DOHH2 (cell line): ENCODE data around the gene IQSEC3.

Experiments
- H3F3A ChIP-seq: fragments of 200-600 bp; sonication (generic), shearing (Covaris generic); 2 replicates; pipeline ENCODE4 v1.6.0; 2016; ENCODE audit warnings: antibody characterized with exemption, mild to moderate bottlenecking; ENCODE audit not compliant: control insufficient read depth, insufficient read depth
- H3K27ac ChIP-seq: fragments of 200-600 bp; sonication (generic); 2 replicates; pipeline ENCODE4 v1.5.1; 2014; ENCODE audit warnings: low read depth, mild to moderate bottlenecking, low read length, moderate library complexity
- H3K27me3 ChIP-seq: fragments of 200-600 bp; sonication (generic); 2 replicates; pipeline ENCODE4 v1.6.1; 2014; ENCODE audit warnings: mild to moderate bottlenecking, low read length, mixed read lengths; ENCODE audit not compliant: control insufficient read depth
- H3K36me3 ChIP-seq: fragments of 200-600 bp; sonication (generic); 2 replicates; pipeline ENCODE4 v1.6.1; 2014; ENCODE audit warnings: mild to moderate bottlenecking, low read length, moderate library complexity, mixed read lengths; ENCODE audit not compliant: control insufficient read depth
- H3K4me1 ChIP-seq: fragments of 200-600 bp; sonication (generic); 2 replicates; pipeline ENCODE4 v1.6.1; 2014; ENCODE audit warnings: mild to moderate bottlenecking, low read length, mixed read lengths; ENCODE audit not compliant: control insufficient read depth
- H3K4me2 ChIP-seq: fragments of 200-600 bp; sonication (generic); 2 replicates; pipeline ENCODE4 v1.6.0; 2014; ENCODE audit warnings: mild to moderate bottlenecking, low read length, moderate library complexity
- H3K4me3 ChIP-seq: fragments of 200-600 bp; sonication (generic); 2 replicates; pipeline ENCODE4 v1.5.1; 2014; ENCODE audit warnings: mild to moderate bottlenecking, low read length, mixed read lengths
- H3K79me2 ChIP-seq: fragments of 200-600 bp; sonication (generic); 2 replicates; pipeline ENCODE4 v1.6.1; 2014; ENCODE audit warnings: mild to moderate bottlenecking, low read length, mixed read lengths; ENCODE audit not compliant: control insufficient read depth
- H3K9me2 ChIP-seq: fragments of 200-600 bp; sonication (generic); replicated peaks from 2 replicates; pipeline ENCODE4 v1.6.1; 2014; ENCODE audit warnings: mild to moderate bottlenecking, low read length, mixed read lengths; ENCODE audit not compliant: control insufficient read depth
- H3K9me3 ChIP-seq: fragments of 200-600 bp; sonication (generic); 2 replicates; pipeline ENCODE4 v1.6.1; 2014; ENCODE audit warnings: antibody characterized with exemption, low read length, mixed read lengths; ENCODE audit not compliant: control insufficient read depth, insufficient read depth
- H4K20me1 ChIP-seq: fragments of 200-600 bp; sonication (generic); 2 replicates; pipeline ENCODE4 v1.6.0; 2014; ENCODE audit warnings: low read depth, mild to moderate bottlenecking, antibody characterized with exemption, low read length, moderate library complexity; ENCODE audit not compliant: control insufficient read depth, insufficient read depth
- EZH2phosphoT487 ChIP-seq: fragments of 200-600 bp; sonication (generic); IDR thresholded peaks from 2 replicates; pipeline ENCODE4 v1.6.1; 2017; ENCODE audit warnings: borderline replicate concordance, mild to moderate bottlenecking, antibody characterized with exemption, low read length, moderate library complexity, mixed read lengths
- TF ChIP-seq, protein P1 (sequence below): fragments of 200-600 bp; sonication (generic); IDR thresholded peaks from one replicate; pipeline ENCODE4 v1.5.1; 2014; ENCODE audit warnings: antibody characterized with exemption, mild to moderate bottlenecking, low read depth, low read length; ENCODE audit not compliant: poor library complexity, severe bottlenecking

Gene IQSEC3

DNA sequence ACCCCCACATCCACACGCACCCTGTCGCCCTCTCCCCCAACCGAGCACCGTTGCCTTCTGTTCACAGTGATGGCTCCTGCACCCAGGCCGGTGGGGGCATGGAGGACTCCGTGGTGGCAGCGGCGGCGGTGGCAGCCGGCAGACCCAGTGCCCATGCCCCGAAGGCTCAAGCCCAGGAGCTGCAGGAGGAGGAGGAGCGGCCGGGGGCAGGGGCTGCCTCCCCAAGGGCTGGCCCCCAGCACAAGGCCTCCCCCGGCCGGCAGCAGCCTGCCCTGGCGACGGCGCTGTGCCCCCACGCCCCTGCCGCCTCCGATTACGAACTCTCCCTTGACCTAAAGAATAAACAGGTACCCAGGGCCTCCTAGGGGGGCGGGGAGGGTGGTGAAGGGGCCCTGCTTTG, 59.0 kb downstream of the IQSEC3 start:
- Histone ChIP-seq H3K4me3 (no peak overlapping the region), H4K20me1 (no peaks in the 10 kb centered on the region), H3K9me3 (no peaks in the 10 kb centered on the region), H3K27me3 (peaks cover 4% of the 10 kb centered on the region; the same call in 1 of the 2 replicates), H3K4me1 (peaks cover 13% of the 10 kb centered on the region), H3K4me2 (no peak overlapping the region), H3K9me2 (no peaks in the 10 kb centered on the region), H3K36me3 (no peaks in the 10 kb centered on the region), H3K27ac (no peak overlapping the region), H3K79me2 (no peaks in the 10 kb centered on the region), H3F3A (no peaks in the 10 kb centered on the region)
- TF ChIP-seq, protein P1, sequence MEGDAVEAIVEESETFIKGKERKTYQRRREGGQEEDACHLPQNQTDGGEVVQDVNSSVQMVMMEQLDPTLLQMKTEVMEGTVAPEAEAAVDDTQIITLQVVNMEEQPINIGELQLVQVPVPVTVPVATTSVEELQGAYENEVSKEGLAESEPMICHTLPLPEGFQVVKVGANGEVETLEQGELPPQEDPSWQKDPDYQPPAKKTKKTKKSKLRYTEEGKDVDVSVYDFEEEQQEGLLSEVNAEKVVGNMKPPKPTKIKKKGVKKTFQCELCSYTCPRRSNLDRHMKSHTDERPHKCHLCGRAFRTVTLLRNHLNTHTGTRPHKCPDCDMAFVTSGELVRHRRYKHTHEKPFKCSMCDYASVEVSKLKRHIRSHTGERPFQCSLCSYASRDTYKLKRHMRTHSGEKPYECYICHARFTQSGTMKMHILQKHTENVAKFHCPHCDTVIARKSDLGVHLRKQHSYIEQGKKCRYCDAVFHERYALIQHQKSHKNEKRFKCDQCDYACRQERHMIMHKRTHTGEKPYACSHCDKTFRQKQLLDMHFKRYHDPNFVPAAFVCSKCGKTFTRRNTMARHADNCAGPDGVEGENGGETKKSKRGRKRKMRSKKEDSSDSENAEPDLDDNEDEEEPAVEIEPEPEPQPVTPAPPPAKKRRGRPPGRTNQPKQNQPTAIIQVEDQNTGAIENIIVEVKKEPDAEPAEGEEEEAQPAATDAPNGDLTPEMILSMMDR, result no peak
- TF ChIP-seq EZH2phosphoT487, result no peak

DNA sequence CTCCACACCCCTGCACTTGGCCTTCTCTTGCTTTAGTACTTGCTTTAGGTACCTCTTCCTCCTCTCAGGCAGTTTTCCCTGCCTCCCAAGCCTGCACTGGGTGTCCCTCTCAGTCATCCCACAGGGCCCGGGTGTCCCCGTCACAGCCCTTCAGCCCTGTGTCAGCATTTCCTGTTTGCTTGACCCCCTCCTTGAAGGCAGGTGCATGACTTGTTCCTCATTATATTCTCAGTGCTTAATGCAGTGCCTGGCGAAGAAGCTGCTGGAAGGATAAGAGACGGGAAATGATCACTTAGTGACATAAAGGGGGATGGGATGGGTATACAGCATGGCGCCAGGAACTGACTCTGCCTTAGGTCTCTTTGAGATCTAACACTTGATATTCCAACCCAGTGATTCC, 61.5 kb downstream of the IQSEC3 start:
- Histone ChIP-seq H3K9me2 (no peaks in the 10 kb centered on the region), H3K4me1 (peaks cover 13% of the 10 kb centered on the region), H3K36me3 (no peaks in the 10 kb centered on the region), H3K4me3 (no peak overlapping the region), H3K27me3 (no peaks in the 10 kb centered on the region), H3K4me2 (no peak overlapping the region), H3F3A (no peaks in the 10 kb centered on the region), H3K9me3 (no peaks in the 10 kb centered on the region), H3K79me2 (no peaks in the 10 kb centered on the region), H4K20me1 (no peaks in the 10 kb centered on the region), H3K27ac (no peak overlapping the region)
- TF ChIP-seq, protein P1, result no peak
- TF ChIP-seq EZH2phosphoT487, result no peak

DNA sequence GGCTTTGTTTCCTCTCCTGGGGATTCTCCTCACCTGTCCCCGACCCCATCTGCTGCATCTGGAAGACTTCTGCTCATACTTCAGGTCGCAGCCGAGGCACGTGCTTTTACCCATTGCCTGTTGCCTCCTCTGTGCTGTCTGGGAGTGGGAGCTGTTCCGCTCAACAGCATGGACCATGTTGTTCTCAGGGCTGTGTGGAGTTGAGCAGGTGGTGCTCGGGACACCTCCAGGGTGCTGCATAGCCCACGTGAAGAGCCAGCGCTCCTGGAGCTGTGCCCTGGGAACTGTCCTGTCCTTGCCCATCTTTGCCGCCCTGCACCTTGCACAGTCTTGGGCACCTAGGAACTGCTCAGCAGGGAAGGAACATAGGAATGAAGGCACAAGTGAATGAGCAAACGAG, 62.4 kb downstream of the IQSEC3 start:
- TF ChIP-seq, protein P1, result no peak
- TF ChIP-seq EZH2phosphoT487, result no peak
- Histone ChIP-seq H3K27ac (no peak overlapping the region), H4K20me1 (no peaks in the 10 kb centered on the region), H3K4me3 (no peak overlapping the region), H3K9me3 (no peaks in the 10 kb centered on the region), H3K79me2 (no peaks in the 10 kb centered on the region), H3F3A (no peaks in the 10 kb centered on the region), H3K9me2 (no peaks in the 10 kb centered on the region), H3K27me3 (no peaks in the 10 kb centered on the region), H3K4me1 (peaks cover 13% of the 10 kb centered on the region), H3K4me2 (no peak overlapping the region), H3K36me3 (no peaks in the 10 kb centered on the region)

- Histone ChIP-seq H3K79me2 (no peaks in the 10 kb centered on the region), H3K4me2 (no peak overlapping the region), H3K4me1 (peaks cover 13% of the 10 kb centered on the region), H3K9me2 (no peaks in the 10 kb centered on the region), H3K4me3 (no peak overlapping the region), H3K36me3 (no peaks in the 10 kb centered on the region), H3K27me3 (no peaks in the 10 kb centered on the region), H3F3A (no peaks in the 10 kb centered on the region), H3K27ac (no peak overlapping the region), H4K20me1 (no peaks in the 10 kb centered on the region), H3K9me3 (no peaks in the 10 kb centered on the region)
- no peak for TF ChIP-seq EZH2phosphoT487
- TF ChIP-seq, protein P1, result no peak
Observed at GRCh38 chr12:130519-130918, 64.0 kb downstream of the IQSEC3 start.
